ENCODE results near the gene USP9X. TPM values are rescaled to one million over a fixed set of nuclear protein-coding genes. Genes with fewer than 3 reads are reported as not detected.
A peak's percentile ranks its signal among the peaks of the same experiment; 100 is the strongest.

The USP9X gene
- total and polyA plus RNA-seq, 8 donors = 55.6 to 86.0 (median 62.7) TPM

DNA sequence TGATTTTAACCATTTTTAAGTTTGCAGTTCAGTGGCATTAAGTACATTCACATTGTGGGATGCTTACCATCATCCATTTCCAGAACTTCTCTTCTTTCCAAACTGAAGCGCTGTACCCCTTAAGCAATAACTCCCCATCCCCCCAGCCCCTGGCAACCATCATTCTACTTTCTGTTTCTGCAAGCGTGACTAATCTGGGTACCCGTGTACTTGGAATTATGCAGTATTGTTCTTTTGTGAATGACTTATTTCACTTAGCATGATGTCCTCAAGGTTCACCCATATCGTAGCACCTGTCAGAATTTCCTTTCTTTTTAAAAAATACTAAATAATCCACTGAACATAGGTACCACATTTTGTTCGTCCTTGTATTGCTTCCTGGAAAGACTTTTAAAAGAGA is 32.9 kb downstream of the USP9X start:
- ATAC-seq (no peak), DNase-seq (no peak)
- H3K4me1 ChIP-seq = peaks cover 0 to 65% of the 10 kb centered on the region in 2 donors
- no peak overlapping the region for H3K4me3 ChIP-seq
- no peaks in the 10 kb centered on the region for H3K9me3 ChIP-seq
- intact Hi-C loops (cut with DNase I) = loop anchor here in 1 of 2 donors (10.0 kb wide), 2 partner anchors 233 to 453 kb away; no protein-coding TSS in a partner anchor
- H3K27ac ChIP-seq = no peak overlapping the region
- no peaks in the 10 kb centered on the region for H3K36me3 ChIP-seq
- no peak for TF ChIP-seq CTCF (IDR thresholded peaks at IDR 0.05)
- H3K27me3 ChIP-seq = no peaks in the 10 kb centered on the region

DNA sequence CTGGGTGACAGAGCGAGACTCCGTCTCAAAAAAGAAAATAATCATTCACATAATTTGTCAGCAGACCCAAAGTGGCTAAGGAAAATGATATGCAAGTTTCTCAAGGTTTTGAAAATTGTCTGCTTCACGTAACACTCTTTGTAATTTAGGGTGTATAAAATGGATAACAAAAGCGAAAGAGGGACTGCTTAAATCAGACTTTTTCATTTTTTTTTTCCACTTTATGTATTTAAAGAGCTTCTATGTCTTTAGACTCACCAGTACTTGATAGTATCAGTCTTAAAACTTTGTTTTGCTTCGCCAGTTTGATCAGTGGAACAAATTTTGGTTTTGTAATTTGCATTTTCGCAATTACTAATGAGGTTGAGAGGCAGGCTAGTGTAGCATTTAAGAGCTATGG is 34.6 kb downstream of the USP9X start:
- H3K27me3 ChIP-seq = no peaks in the 10 kb centered on the region
- no peak overlapping the region for H3K4me3 ChIP-seq
- no peak for TF ChIP-seq CTCF (IDR thresholded peaks at IDR 0.05)
- no peaks in the 10 kb centered on the region for H3K9me3 ChIP-seq
- H3K4me1 ChIP-seq = peaks cover 0 to 58% of the 10 kb centered on the region in 2 donors
- intact Hi-C loops (cut with DNase I) = loop anchor here in 1 of 2 donors (10.0 kb wide), 2 partner anchors 235 to 455 kb away; no protein-coding TSS in a partner anchor
- no peak for DNase-seq
- H3K36me3 ChIP-seq = peaks cover 0 to 5% of the 10 kb centered on the region in 2 donors
- H3K27ac ChIP-seq = no peak overlapping the region
- no peak for ATAC-seq

- no peak for TF ChIP-seq CTCF (IDR thresholded peaks at IDR 0.05)
- DNase-seq (no peak), ATAC-seq (no peak)
- Histone ChIP-seq H3K27ac (no peak overlapping the region), H3K4me1 (peaks cover 0 to 44% of the 10 kb centered on the region in 2 donors), H3K27me3 (no peaks in the 10 kb centered on the region), H3K9me3 (no peaks in the 10 kb centered on the region), H3K36me3 (peaks cover 0 to 5% of the 10 kb centered on the region in 2 donors), H3K4me3 (no peak overlapping the region)
- intact Hi-C loops (cut with DNase I) = no loop called here
Observed at GRCh38 chrX:41121766-41122165, 36.5 kb downstream of the USP9X start.

DNA sequence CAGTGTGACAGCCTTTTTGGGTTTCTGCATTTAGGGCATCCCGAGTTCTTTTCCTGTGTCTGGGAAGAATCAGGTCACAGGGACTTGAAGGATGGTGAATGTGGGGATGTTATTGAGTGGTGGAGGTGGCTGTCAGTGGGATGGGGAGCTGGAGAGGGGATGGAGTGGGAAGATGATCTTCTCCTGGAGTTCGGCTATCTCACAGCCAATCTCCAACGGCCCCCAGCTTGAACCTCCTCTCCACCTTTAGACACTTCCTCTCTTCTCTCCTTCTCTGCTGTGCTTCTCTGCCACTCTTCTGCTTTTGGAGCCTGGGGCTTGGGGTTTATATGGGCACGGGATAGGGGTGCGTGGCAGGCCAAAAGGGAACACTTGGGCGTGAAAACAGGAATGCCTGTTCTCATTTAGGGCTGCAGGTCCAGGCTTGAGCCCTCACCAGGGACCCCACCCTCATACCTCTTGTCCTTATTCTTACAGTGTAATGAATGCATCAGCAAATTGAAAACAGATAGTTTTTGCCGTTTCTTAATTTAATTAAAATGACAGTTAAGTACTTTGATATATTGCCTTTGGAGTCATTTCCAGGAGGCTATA is 37.5 kb downstream of the USP9X start:
- H3K27ac ChIP-seq = no peak overlapping the region
- DNase-seq (no peak), ATAC-seq (no peak)
- no peaks in the 10 kb centered on the region for H3K9me3 ChIP-seq
- intact Hi-C loops (cut with DNase I) = no loop called here
- TF ChIP-seq CTCF (IDR thresholded peaks at IDR 0.05) = no peak
- H3K4me3 ChIP-seq = no peak overlapping the region
- no peaks in the 10 kb centered on the region for H3K27me3 ChIP-seq
- peaks cover 0 to 5% of the 10 kb centered on the region in 2 donors for H3K36me3 ChIP-seq
- peaks cover 8 to 39% of the 10 kb centered on the region in 2 donors for H3K4me1 ChIP-seq

DNA sequence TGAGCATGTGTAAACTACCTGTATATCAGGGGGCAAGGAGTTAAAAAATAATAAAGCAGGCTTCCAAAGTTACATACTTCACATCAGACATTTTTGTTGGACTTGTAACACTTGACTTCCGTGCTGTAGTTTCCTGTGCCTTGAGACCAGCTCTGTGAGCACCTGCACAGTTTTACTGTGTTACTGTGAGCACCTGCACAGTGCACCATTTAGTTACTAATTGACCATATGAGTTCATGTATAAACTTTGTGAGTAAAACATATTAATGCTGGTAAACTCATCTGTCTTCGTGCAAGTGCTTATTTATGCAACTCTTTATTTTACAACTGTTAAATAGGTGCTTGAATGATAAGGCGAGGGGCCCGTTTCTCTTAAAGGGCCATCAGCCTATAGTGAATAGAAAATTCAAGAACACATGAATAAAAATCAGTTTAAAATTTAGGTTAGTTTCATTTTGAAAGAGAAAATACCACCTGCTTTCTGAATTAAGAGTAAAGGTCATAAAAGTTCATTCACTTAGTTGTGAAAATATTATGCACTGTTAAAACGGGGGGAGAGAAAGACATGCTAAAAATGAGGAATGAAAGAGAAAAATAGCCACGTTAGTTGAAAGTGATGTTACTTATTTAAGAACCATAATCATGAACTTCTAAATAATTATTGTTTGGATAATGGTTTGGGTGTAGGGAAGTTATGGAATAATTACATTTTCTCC is 42.4 kb downstream of the USP9X start:
- no peak for TF ChIP-seq CTCF (IDR thresholded peaks at IDR 0.05)

More for the DNA sequence above, 42.4 kb downstream of the USP9X start:
- peaks cover 9 to 10% of the 10 kb centered on the region in 2 donors for H3K4me1 ChIP-seq
- H3K27ac ChIP-seq = no peak overlapping the region
- no peak overlapping the region for H3K4me3 ChIP-seq
- peak; percentile 83 for ATAC-seq
- H3K27me3 ChIP-seq = no peaks in the 10 kb centered on the region
- H3K36me3 ChIP-seq = peaks cover 0 to 24% of the 10 kb centered on the region in 2 donors
- H3K9me3 ChIP-seq = no peaks in the 10 kb centered on the region
- peak in 1 of 4 donors; percentile 18 for DNase-seq
- intact Hi-C loops (cut with DNase I) = no loop called here
